ENCODE data around the gene CXCL5.
"Not testable (repeated sequence)": the region's sequence is repeated elsewhere in the genome, so short reads cannot be mapped to it uniquely, and the experiment has no call there.

CXCL5 gene

GRCh38 chr4:74004668-74005067 is 6.2 kb upstream of the CXCL5 start:
- DNase-seq (no peak), ATAC-seq (replicated peaks) (no peak)
- Mint-ChIP-seq H3K36me3 (no peaks in the 10 kb centered on the region), H3K27me3 (peaks cover 0 to 7% of the 10 kb centered on the region in 2 donors), H3K4me1 (no peaks in the 10 kb centered on the region), H3K4me3 (no peak overlapping the region), H3K27ac (no peak overlapping the region), H3K9me3 (no peaks in the 10 kb centered on the region)

GRCh38 chr4:74000301-74000700 is 1.8 kb upstream of the CXCL5 start:
- Mint-ChIP-seq H3K36me3 (no peaks in the 10 kb centered on the region), H3K4me1 (peaks cover 2 to 6% of the 10 kb centered on the region in 2 donors), H3K9me3 (no peaks in the 10 kb centered on the region), H3K4me3 (no peak overlapping the region), H3K27me3 (peaks cover 11 to 25% of the 10 kb centered on the region in 2 donors), H3K27ac (no peak overlapping the region)
- no peak for DNase-seq
- no peak for ATAC-seq (replicated peaks)

GRCh38 chr4:73992050-73992449 is 6.4 kb downstream of the CXCL5 start:
- DNase-seq = no peak
- H3K36me3 Mint-ChIP-seq = no peaks in the 10 kb centered on the region
- no peaks in the 10 kb centered on the region for H3K4me1 Mint-ChIP-seq
- H3K27ac Mint-ChIP-seq = no peak overlapping the region
- no peak overlapping the region for H3K4me3 Mint-ChIP-seq
- no peaks in the 10 kb centered on the region for H3K27me3 Mint-ChIP-seq
- no peak for ATAC-seq (replicated peaks)
- H3K9me3 Mint-ChIP-seq = no peaks in the 10 kb centered on the region

- H3K27ac Mint-ChIP-seq = no peak overlapping the region
- no peak for ATAC-seq (replicated peaks)
- no peak overlapping the region for H3K4me3 Mint-ChIP-seq
- no peaks in the 10 kb centered on the region for H3K4me1 Mint-ChIP-seq
- no peaks in the 10 kb centered on the region for H3K9me3 Mint-ChIP-seq
- H3K27me3 Mint-ChIP-seq = no peaks in the 10 kb centered on the region
- no peaks in the 10 kb centered on the region for H3K36me3 Mint-ChIP-seq
- DNase-seq = no peak
Observed at GRCh38 chr4:73991742-73992000, 6.8 kb downstream of the CXCL5 start.

GRCh38 chr4:73990988-73991741 is 7.3 kb downstream of the CXCL5 start:
- H3K9me3 Mint-ChIP-seq = no peaks in the 10 kb centered on the region
- no peak overlapping the region for H3K4me3 Mint-ChIP-seq
- DNase-seq (no peak), ATAC-seq (replicated peaks) (no peak)
- no peak overlapping the region for H3K27ac Mint-ChIP-seq
- H3K4me1 Mint-ChIP-seq = no peaks in the 10 kb centered on the region
- no peaks in the 10 kb centered on the region for H3K27me3 Mint-ChIP-seq
- H3K36me3 Mint-ChIP-seq = no peaks in the 10 kb centered on the region

GRCh38 chr4:73989928-73990327 is 8.5 kb downstream of the CXCL5 start:
- Mint-ChIP-seq H3K4me3 (no peak overlapping the region), H3K36me3 (no peaks in the 10 kb centered on the region)
- no peak for ATAC-seq (replicated peaks)

GRCh38 chr4:73989031-73989430 is 9.4 kb downstream of the CXCL5 start:
- Mint-ChIP-seq H3K4me3 (no peak overlapping the region), H3K9me3 (no peaks in the 10 kb centered on the region), H3K27ac (no peak overlapping the region), H3K36me3 (no peaks in the 10 kb centered on the region), H3K27me3 (no peaks in the 10 kb centered on the region), H3K4me1 (no peaks in the 10 kb centered on the region)
- ATAC-seq (replicated peaks) (no peak), DNase-seq (no peak)

More at GRCh38 chr4:73989928-73990327, 8.5 kb downstream of the CXCL5 start:
- no peaks in the 10 kb centered on the region for H3K27me3 Mint-ChIP-seq
- no peak overlapping the region for H3K27ac Mint-ChIP-seq
- no peaks in the 10 kb centered on the region for H3K9me3 Mint-ChIP-seq
- no peaks in the 10 kb centered on the region for H3K4me1 Mint-ChIP-seq
- DNase-seq = no peak

- DNase-seq = no peak
- H3K4me1 Mint-ChIP-seq = no peaks in the 10 kb centered on the region
- H3K4me3 Mint-ChIP-seq = no peak within 1 kb of the TSS
- no peak for ATAC-seq (replicated peaks)
- no peak within 1 kb of the TSS for H3K27ac Mint-ChIP-seq
- H3K36me3 Mint-ChIP-seq = no peaks in the 10 kb centered on the region
- no peaks in the 10 kb centered on the region for H3K9me3 Mint-ChIP-seq
- no peaks in the 10 kb centered on the region for H3K27me3 Mint-ChIP-seq
Observed at GRCh38 chr4:73988061-73988460, 10.4 kb downstream of the CXCL5 start, which contains the start of gene PPBP. TSS of gene PPBP (minus strand) at chr4:73988190. CDS start at chr4:73988103, 87 bp downstream.

GRCh38 chr4:73985528-73985852 is 13.0 kb downstream of the CXCL5 start:
- Mint-ChIP-seq H3K4me3 (no peak overlapping the region), H3K36me3 (no peaks in the 10 kb centered on the region)

GRCh38 chr4:73984736-73985527 is 13.5 kb downstream of the CXCL5 start:
- H3K27me3 Mint-ChIP-seq = peaks cover 9 to 12% of the 10 kb centered on the region in 2 donors
- DNase-seq (no peak), ATAC-seq (replicated peaks) (no peak)
- H3K4me1 Mint-ChIP-seq = no peaks in the 10 kb centered on the region
- H3K36me3 Mint-ChIP-seq = no peaks in the 10 kb centered on the region
- no peak overlapping the region for H3K4me3 Mint-ChIP-seq
- no peaks in the 10 kb centered on the region for H3K9me3 Mint-ChIP-seq
- no peak overlapping the region for H3K27ac Mint-ChIP-seq

More at GRCh38 chr4:73985528-73985852, 13.0 kb downstream of the CXCL5 start:
- Mint-ChIP-seq H3K4me1 (no peaks in the 10 kb centered on the region), H3K27ac (no peak overlapping the region), H3K9me3 (no peaks in the 10 kb centered on the region), H3K27me3 (peaks cover 9 to 12% of the 10 kb centered on the region in 2 donors)
- ATAC-seq (replicated peaks) = no peak
- no peak for DNase-seq

GRCh38 chr4:73981175-73981574 is 17.3 kb downstream of the CXCL5 start:
- not testable (repeated sequence) for H3K27ac Mint-ChIP-seq; H3K36me3 Mint-ChIP-seq; H3K4me3 Mint-ChIP-seq; H3K4me1 Mint-ChIP-seq; ATAC-seq (replicated peaks); H3K9me3 Mint-ChIP-seq; DNase-seq
- H3K27me3 Mint-ChIP-seq = peaks cover 9 to 12% of the 10 kb centered on the region in 2 donors

- Mint-ChIP-seq H3K27me3 (peaks cover 9 to 12% of the 10 kb centered on the region in 2 donors), H3K9me3 (peaks cover 6 to 8% of the 10 kb centered on the region in 2 donors), H3K36me3 (no peaks in the 10 kb centered on the region), H3K27ac (no peak overlapping the region), H3K4me1 (no peaks in the 10 kb centered on the region), H3K4me3 (no peak overlapping the region)
- no peak for ATAC-seq (replicated peaks)
- no peak for DNase-seq
Observed at GRCh38 chr4:73979407-73979957, 19.0 kb downstream of the CXCL5 start.

- no peak overlapping the region for H3K27ac Mint-ChIP-seq
- DNase-seq = no peak
- no peaks in the 10 kb centered on the region for H3K4me1 Mint-ChIP-seq
- no peak overlapping the region for H3K4me3 Mint-ChIP-seq
- H3K27me3 Mint-ChIP-seq = peaks cover 9 to 12% of the 10 kb centered on the region in 2 donors
- no peaks in the 10 kb centered on the region for H3K36me3 Mint-ChIP-seq
- peaks cover 6 to 8% of the 10 kb centered on the region in 2 donors for H3K9me3 Mint-ChIP-seq
- no peak for ATAC-seq (replicated peaks)
Observed at GRCh38 chr4:73978886-73979285, 19.6 kb downstream of the CXCL5 start.

GRCh38 chr4:73976716-73977115 is 21.8 kb downstream of the CXCL5 start:
- H3K27me3 Mint-ChIP-seq = peaks cover 4 to 6% of the 10 kb centered on the region in 2 donors
- ATAC-seq (replicated peaks) (no peak), DNase-seq (no peak)
- peaks cover 11 to 13% of the 10 kb centered on the region in 2 donors for H3K9me3 Mint-ChIP-seq
- no peaks in the 10 kb centered on the region for H3K36me3 Mint-ChIP-seq
- no peak overlapping the region for H3K27ac Mint-ChIP-seq
- H3K4me1 Mint-ChIP-seq = no peaks in the 10 kb centered on the region
- H3K4me3 Mint-ChIP-seq = no peak overlapping the region

GRCh38 chr4:73976217-73976616 is 22.3 kb downstream of the CXCL5 start:
- H3K9me3 Mint-ChIP-seq = peaks cover 13 to 14% of the 10 kb centered on the region in 2 donors
- H3K4me1 Mint-ChIP-seq = no peaks in the 10 kb centered on the region
- H3K27me3 Mint-ChIP-seq = peaks cover 2 to 3% of the 10 kb centered on the region in 2 donors
- no peaks in the 10 kb centered on the region for H3K36me3 Mint-ChIP-seq
- ATAC-seq (replicated peaks) = no peak
- H3K27ac Mint-ChIP-seq = no peak overlapping the region
- DNase-seq = no peak
- no peak overlapping the region for H3K4me3 Mint-ChIP-seq

All from stimulated activated naive B cell treated with anti-CD40 and anti-IgM and Interleukin-4, amounts not matched to agents 10 μg/mL and 1 μg/mL and 100 μg/mL, for 72 hours (primary cell).